Transverse colon (tissue), 4 donors: ENCODE results near the gene AGAP1. TPM values are rescaled to one million over a fixed set of nuclear protein-coding genes. Genes with fewer than 3 reads are reported as not detected.

Experiments
- DNase-seq: peaks from one replicate; pipeline ENCODE4 v3.0.0-alpha.2; 2019
- H3K27ac ChIP-seq, 4 donors: fragments of 200-600 bp; sonication (generic); 2 replicates each; pipeline ENCODE4 v1.5.1; 2016 to 2018; ENCODE audit warnings: inconsistent platforms in 4 of 4
- H3K27me3 ChIP-seq: fragments of 200-600 bp; sonication (generic); 2 replicates; pipeline ENCODE4 v1.5.1; 2017; ENCODE audit warnings: inconsistent platforms
- H3K36me3 ChIP-seq, 4 donors: fragments of 200-600 bp; sonication (generic); 2 replicates each; pipeline ENCODE4 v1.5.1; 2017 to 2019; ENCODE audit warnings: inconsistent platforms in 4 of 4
- H3K4me1 ChIP-seq, 4 donors: fragments of 200-600 bp; sonication (generic); 2 replicates each; pipeline ENCODE4 v1.5.1; 2017 to 2020; ENCODE audit warnings: inconsistent platforms in 4 of 4
- H3K4me3 ChIP-seq, 4 donors: fragments of 200-600 bp; sonication (generic); 1 replicate in 1 of 4; 2 replicates in 3 of 4; pipeline versions ENCODE4 v1.5.1 to v1.6.1; 2017 to 2019; ENCODE audit warnings: inconsistent platforms in 4 of 4
- H3K9me3 ChIP-seq, 2 donors: fragments of 200-600 bp; sonication (generic); 2 replicates each; pipeline ENCODE4 v1.5.1; 2017 to 2019; ENCODE audit warnings: inconsistent platforms in 2 of 2
- EP300 ChIP-seq: sonication (generic); formaldehyde crosslinking; IDR thresholded peaks from one replicate; pipeline ENCODE4 v1.6.1; 2017; ENCODE audit warnings: antibody characterized with exemption, low read depth
- POLR2A ChIP-seq: fragments of 450-650 bp; IDR thresholded peaks from one replicate; pipeline ENCODE4 v1.6.1; 2016; ENCODE audit warnings: antibody characterized with exemption, mild to moderate bottlenecking, moderate library complexity
- POLR2AphosphoS5 ChIP-seq, 3 donors: sonication (generic); formaldehyde crosslinking; IDR thresholded peaks; one replicate each; pipeline ENCODE4 v1.6.1; 2016; ENCODE audit warnings: antibody characterized with exemption in 3 of 3
- WGBS, 2 donors: methylation state at CpG; one replicate each; pipeline ENCODE4 v1.1.5; 2018; ENCODE audit warnings: low coverage in 1 of 2; 5-methylcytosine and 5-hydroxymethylcytosine counted together
- in situ Hi-C, 4 donors: fragments of 200-750 bp; cut with MboI; loops; one replicate each; pipeline versions ENCODE4 v1.15.0 to v1.15.1; 2017; ENCODE audit warnings: low sequenced_read_pairs in 3 of 4, low pct_ligation_motif_present in 1 of 4, low pct_unique_long_range_greater_than_20kb in 1 of 4
- intact Hi-C: fragments of 100-400 bp; cut with DNase I; formaldehyde crosslinking; loops from one replicate; pipeline ENCODE4 v1.15.1; 2023; ENCODE audit warnings: low total_unique reads
- total RNA-seq, 4 donors: library from RNA; depleted of rRNA; stranded (reverse); fragments of >200 nt; gene quantifications; one replicate each; pipeline ENCODE4 v1.1.0, GENCODE V29; 2016
- TF ChIP-seq, protein P1 (sequence below), 5 experiments: fragments of 200-600 bp in 3 of 5; fragments of 450-650 bp in 2 of 5; sonication (generic) in 3 of 5; IDR thresholded peaks; 1 replicate in 2 of 5; 2 replicates in 3 of 5; pipeline ENCODE4 v1.5.1; 2016 to 2017; ENCODE audit warnings: antibody characterized with exemption in 5 of 5, inconsistent platforms in 3 of 5, mild to moderate bottlenecking in 2 of 5, moderate library complexity in 1 of 5

Gene AGAP1
- total RNA-seq, 4 donors from 2014 or later = 56.1 to 96.9 (median 71.2) TPM

GRCh38 chr2:236164925-236165841 is 671.3 kb downstream of the AGAP1 start:
- TF ChIP-seq, protein P1, sequence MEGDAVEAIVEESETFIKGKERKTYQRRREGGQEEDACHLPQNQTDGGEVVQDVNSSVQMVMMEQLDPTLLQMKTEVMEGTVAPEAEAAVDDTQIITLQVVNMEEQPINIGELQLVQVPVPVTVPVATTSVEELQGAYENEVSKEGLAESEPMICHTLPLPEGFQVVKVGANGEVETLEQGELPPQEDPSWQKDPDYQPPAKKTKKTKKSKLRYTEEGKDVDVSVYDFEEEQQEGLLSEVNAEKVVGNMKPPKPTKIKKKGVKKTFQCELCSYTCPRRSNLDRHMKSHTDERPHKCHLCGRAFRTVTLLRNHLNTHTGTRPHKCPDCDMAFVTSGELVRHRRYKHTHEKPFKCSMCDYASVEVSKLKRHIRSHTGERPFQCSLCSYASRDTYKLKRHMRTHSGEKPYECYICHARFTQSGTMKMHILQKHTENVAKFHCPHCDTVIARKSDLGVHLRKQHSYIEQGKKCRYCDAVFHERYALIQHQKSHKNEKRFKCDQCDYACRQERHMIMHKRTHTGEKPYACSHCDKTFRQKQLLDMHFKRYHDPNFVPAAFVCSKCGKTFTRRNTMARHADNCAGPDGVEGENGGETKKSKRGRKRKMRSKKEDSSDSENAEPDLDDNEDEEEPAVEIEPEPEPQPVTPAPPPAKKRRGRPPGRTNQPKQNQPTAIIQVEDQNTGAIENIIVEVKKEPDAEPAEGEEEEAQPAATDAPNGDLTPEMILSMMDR (IDR thresholded peaks at IDR 0.05) = no peak
- TF ChIP-seq POLR2AphosphoS5 (IDR thresholded peaks at IDR 0.05) = no peak
- TF ChIP-seq POLR2A = no peak
- TF ChIP-seq EP300 = no peak
- no peaks in the 10 kb centered on the region for H3K9me3 ChIP-seq
- 16 to 22% methylated on average over 8 to 18 of the region's 18 CpGs for WGBS, 2 donors
- in situ Hi-C loops = no loop called here
- H3K36me3 ChIP-seq = no peaks in the 10 kb centered on the region
- peaks cover 11 to 60% (median 51%) of the 10 kb centered on the region in 4 donors for H3K4me1 ChIP-seq
- no peak overlapping the region for H3K4me3 ChIP-seq
- no peak overlapping the region for H3K27ac ChIP-seq
- DNase-seq = no peak
- intact Hi-C loops = no loop called here
- H3K27me3 ChIP-seq = peaks cover 100% of the 10 kb centered on the region

DNA sequence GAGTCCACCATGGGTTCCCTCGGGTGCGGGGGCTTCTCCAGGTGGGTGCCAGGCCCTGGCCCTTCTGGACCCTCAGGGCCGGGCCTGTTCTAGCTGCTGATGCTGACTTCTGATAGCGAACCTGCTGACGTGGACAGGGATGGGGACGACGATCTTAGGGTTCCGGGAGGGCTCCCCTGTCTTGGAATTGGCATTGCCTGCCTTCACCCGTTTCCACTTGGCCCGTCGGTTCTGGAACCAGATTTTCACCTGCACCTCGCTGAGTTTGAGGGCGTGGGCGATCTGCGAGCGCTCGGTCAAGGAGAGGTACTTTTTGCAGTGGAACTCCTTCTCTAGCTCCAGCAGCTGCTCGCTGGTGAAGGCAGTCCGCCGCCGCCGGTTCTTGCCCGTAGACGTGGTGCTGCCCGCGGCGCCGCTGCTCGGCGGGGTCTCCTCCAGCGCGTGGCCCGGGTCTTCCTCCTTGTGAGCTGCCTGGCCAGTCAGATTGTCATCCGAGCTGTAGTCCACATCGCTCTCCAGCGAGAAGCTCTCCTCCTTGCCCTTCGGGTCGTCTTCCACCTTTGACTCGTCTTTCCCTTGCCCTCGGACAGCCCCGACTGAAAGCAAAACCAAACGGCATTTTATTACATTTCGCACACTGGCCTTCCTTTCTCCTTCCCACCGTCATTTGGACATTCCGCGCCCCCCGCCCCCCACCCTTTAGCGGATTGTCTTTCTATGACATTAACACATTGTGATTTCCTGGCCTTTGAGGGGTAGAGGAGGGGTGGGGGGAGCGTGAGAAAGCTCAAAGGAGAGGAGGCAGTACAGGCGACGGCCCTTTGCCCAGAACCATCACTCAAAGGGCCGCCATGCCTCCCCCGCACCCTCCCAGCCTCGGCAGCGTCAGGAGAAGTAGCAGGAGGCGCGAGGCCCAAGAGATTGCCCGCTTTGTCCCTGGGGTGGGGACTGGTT is 672.3 kb downstream of the AGAP1 start:
- no peak for DNase-seq

GRCh38 chr2:236166796-236167296 is 673.0 kb downstream of the AGAP1 start:
- TF ChIP-seq, protein P1 (IDR thresholded peaks at IDR 0.05) = no peak
- TF ChIP-seq POLR2AphosphoS5 (IDR thresholded peaks at IDR 0.05) (no peak), POLR2A (no peak), EP300 (no peak)
- H3K27ac ChIP-seq = no peak overlapping the region
- intact Hi-C loops (no loop called here), in situ Hi-C loops (no loop called here)
- whole genome bisulfite sequencing, 2 donors = 5 to 7% methylated on average over 17 to 23 of the region's 29 CpGs
- no peak for DNase-seq
- peaks cover 11 to 67% (median 56%) of the 10 kb centered on the region in 4 donors for H3K4me1 ChIP-seq
- H3K36me3 ChIP-seq = no peaks in the 10 kb centered on the region
- peaks cover 100% of the 10 kb centered on the region for H3K27me3 ChIP-seq
- peak overlapping the region in 3 of 4 donors; percentile 8 to 42 (median 32) for H3K4me3 ChIP-seq
- H3K9me3 ChIP-seq = no peaks in the 10 kb centered on the region

More for the DNA sequence above, 672.3 kb downstream of the AGAP1 start:
- Histone ChIP-seq H3K36me3 (no peaks in the 10 kb centered on the region), H3K27ac (no peak overlapping the region), H3K9me3 (no peaks in the 10 kb centered on the region), H3K27me3 (peaks cover 100% of the 10 kb centered on the region), H3K4me1 (peaks cover 11 to 60% (median 51%) of the 10 kb centered on the region in 4 donors), H3K4me3 (peak overlapping the region in 1 of 4 donors; percentile 34)
- intact Hi-C loops = no loop called here
- TF ChIP-seq POLR2A = no peak
- TF ChIP-seq, protein P1 (IDR thresholded peaks at IDR 0.05) = no peak
- no peak for TF ChIP-seq POLR2AphosphoS5 (IDR thresholded peaks at IDR 0.05)
- no peak for TF ChIP-seq EP300
- in situ Hi-C loops = no loop called here
- 1 to 14% methylated on average over 12 to 58 of the region's 58 CpGs for WGBS, 2 donors
